ENCODE results near the gene SLC25A34. TPM values are rescaled to one million over a fixed set of nuclear protein-coding genes. Genes with fewer than 3 reads are reported as not detected.

SLC25A34 gene
- total RNA-seq, 2 experiments from 2014 or later: 0.76 to 0.94 TPM

Other genes starting within 250 kb of the SLC25A34 start
- 1 to 10 TPM; 6.5 to 9.1 TPM for gene CASP9, start 212.0 kb upstream of the SLC25A34 start, total RNA-seq
- gene DNAJC16, start 209.4 kb upstream of the SLC25A34 start, total RNA-seq: 10 to 100 TPM; 12.2 to 12.8 TPM
- 10 to 100 TPM; 25.4 to 26.2 TPM for gene AGMAT, start 151.2 kb upstream of the SLC25A34 start, total RNA-seq
- gene DDI2, start 118.8 kb upstream of the SLC25A34 start, total RNA-seq: 10 to 100 TPM; 45.4 to 45.9 TPM
- 10 to 100 TPM; 45.4 to 50.6 TPM for gene PLEKHM2, start 51.9 kb upstream of the SLC25A34 start, total RNA-seq
- gene TMEM82, start 6.2 kb downstream of the SLC25A34 start, total RNA-seq: not detected
- gene FBLIM1, start 22.5 kb downstream of the SLC25A34 start, total RNA-seq: not detected
- 1 to 10 TPM; 1.9 to 2.0 TPM for gene UQCRHL, start 71.4 kb downstream of the SLC25A34 start, total RNA-seq
- gene SPEN, start 111.4 kb downstream of the SLC25A34 start, total RNA-seq: 10 to 100 TPM; 49.3 to 51.9 TPM
- gene ZBTB17, start 239.8 kb downstream of the SLC25A34 start, total RNA-seq: 10 to 100 TPM; 52.3 to 56.1 TPM

Measured in activated naive CD8-positive, alpha-beta T cell treated with anti-CD3 and anti-CD28 coated beads for 36 hours (primary cell).